H1 (cell line): ENCODE measurements around the gene UBL5. TPM values are rescaled to one million over a fixed set of nuclear protein-coding genes. Genes with fewer than 3 reads are reported as not detected.

Source experiments
- CTCF ChIA-PET: fragments of 300-600 bp; sonication (Branson Sonifier 250); formaldehyde crosslinking; loops from one replicate; lab custom pipeline; 2021; ENCODE audit not compliant: partially characterized antibody; lab: Charles Lee
- POLR2A ChIA-PET: fragments of 300-600 bp; sonication (Branson Sonifier 250); formaldehyde crosslinking; loops from one replicate; lab custom pipeline; 2021; ENCODE audit warnings: inconsistent platforms; ENCODE audit not compliant: partially characterized antibody; lab: Charles Lee
- DNase-seq, 2 experiments: peaks; one replicate each; pipeline versions ENCODE4 v3.0.0 to v3.0.0-alpha.2; 2010 to 2022; ENCODE audit warnings: low spot score in 2 of 2, low read depth in 1 of 2, mixed read lengths in 1 of 2
- FAIRE-seq: peaks from 2 replicates; lab custom pipeline; 2011; peaks lifted over from hg19 to GRCh38; lab: Jason Lieb, UNC
- H2AFZ ChIP-seq: 2 replicates; pipeline ENCODE4 v1.8.1; 2012; ENCODE audit warnings: low read length, inconsistent platforms
- H2AK5ac ChIP-seq: 2 replicates; pipeline ENCODE4 v1.6.1; 2013; ENCODE audit warnings: low read depth, low read length
- H2BK120ac ChIP-seq: replicated peaks from 2 replicates; pipeline ENCODE3; 2013; ENCODE audit warnings: low read depth, low read length, inconsistent platforms
- H2BK12ac ChIP-seq: 2 replicates; pipeline ENCODE4 v1.6.1; 2013; ENCODE audit warnings: low read depth, low read length
- H2BK15ac ChIP-seq: 2 replicates; pipeline ENCODE4 v1.6.1; 2013; ENCODE audit warnings: low read length
- H2BK20ac ChIP-seq: 2 replicates; pipeline ENCODE4 v1.6.1; 2013; ENCODE audit warnings: low read length
- H2BK5ac ChIP-seq: 2 replicates; pipeline ENCODE4 v1.6.1; 2013; ENCODE audit warnings: low read depth, low read length
- H3K14ac ChIP-seq: 2 replicates; pipeline ENCODE4 v1.6.1; 2013; ENCODE audit warnings: inconsistent platforms; ENCODE audit not compliant: insufficient read length
- H3K18ac ChIP-seq: 2 replicates; pipeline ENCODE4 v1.6.1; 2013; ENCODE audit warnings: low read length; ENCODE audit errors: extremely low read depth
- H3K23ac ChIP-seq: 2 replicates; pipeline ENCODE4 v1.6.1; 2013; ENCODE audit warnings: inconsistent platforms; ENCODE audit not compliant: insufficient read length
- H3K23me2 ChIP-seq: 2 replicates; pipeline ENCODE4 v1.6.1; 2013; ENCODE audit warnings: low read depth, low read length
- H3K27ac ChIP-seq: 2 replicates; pipeline ENCODE4 v1.6.1; 2011; ENCODE audit warnings: low read depth, low read length, inconsistent platforms
- H3K27me3 ChIP-seq, 4 experiments: replicated peaks in 1 of 4; 1 replicate in 1 of 4; 2 replicates in 3 of 4; pipeline versions ENCODE4 v1.6.1 to v1.8.1; 2011 to 2013; ENCODE audit warnings: low read length in 3 of 4, mild to moderate bottlenecking in 3 of 4, inconsistent platforms in 2 of 4, mixed read lengths in 2 of 4, moderate library complexity in 1 of 4; ENCODE audit not compliant: control insufficient read depth in 3 of 4, insufficient read depth in 3 of 4; ENCODE audit errors: extremely low read depth in 1 of 4
- H3K36me3 ChIP-seq, 4 experiments: 2 replicates each; pipeline versions ENCODE4 v1.6.1 to v1.8.1; 2011 to 2013; ENCODE audit warnings: mild to moderate bottlenecking in 4 of 4, low read length in 3 of 4, moderate library complexity in 2 of 4, control low read depth in 1 of 4, inconsistent platforms in 1 of 4; ENCODE audit not compliant: insufficient read depth in 4 of 4, control insufficient read depth in 2 of 4
- H3K4ac ChIP-seq: replicated peaks from 2 replicates; pipeline ENCODE3; 2013; ENCODE audit warnings: low read length, low read depth, mixed read lengths, inconsistent platforms; ENCODE audit not compliant: insufficient read length
- H3K4me1 ChIP-seq, 4 experiments: replicated peaks in 1 of 4; 1 replicate in 1 of 4; 2 replicates in 3 of 4; pipeline versions ENCODE4 v1.6.1 to v1.8.1; 2011 to 2013; ENCODE audit warnings: low read length in 3 of 4, inconsistent platforms in 2 of 4, mixed read lengths in 1 of 4; ENCODE audit not compliant: insufficient read depth in 4 of 4, control insufficient read depth in 3 of 4
- H3K4me2 ChIP-seq, 2 experiments: 2 replicates each; pipeline versions ENCODE4 v1.6.1 to v1.8.1; 2011 to 2013; ENCODE audit warnings: low read depth in 2 of 2, low read length in 2 of 2, control low read depth in 1 of 2, inconsistent platforms in 1 of 2, mild to moderate bottlenecking in 1 of 2; ENCODE audit not compliant: insufficient read depth in 1 of 2
- H3K4me3 ChIP-seq, 4 experiments: fragments of 200-600, 300-600 bp in 1 of 4; sonication (generic), shearing (Covaris generic), sonication (Bioruptor Twin) in 1 of 4; 2 replicates each; pipeline versions ENCODE4 v1.5.1 to v1.8.1; 2011 to 2016; ENCODE audit warnings: low read length in 4 of 4, low read depth in 3 of 4, control low read depth in 2 of 4, inconsistent platforms in 2 of 4, mild to moderate bottlenecking in 2 of 4, mixed read lengths in 1 of 4, moderate library complexity in 1 of 4; ENCODE audit not compliant: insufficient read depth in 2 of 4; ENCODE audit errors: extremely low read depth in 1 of 4
- H3K56ac ChIP-seq: replicated peaks from 2 replicates; pipeline ENCODE3; 2013; ENCODE audit warnings: low read depth, mild to moderate bottlenecking, mixed read lengths, low read length, inconsistent platforms; ENCODE audit not compliant: insufficient read length
- H3K79me1 ChIP-seq: 2 replicates; pipeline ENCODE4 v1.6.1; 2013; ENCODE audit warnings: low read depth, low read length, control low read depth
- H3K79me2 ChIP-seq, 2 experiments: 2 replicates each; pipeline versions ENCODE4 v1.6.1 to v1.8.1; 2012 to 2013; ENCODE audit warnings: low read length in 2 of 2, mild to moderate bottlenecking in 2 of 2, inconsistent platforms in 1 of 2; ENCODE audit not compliant: insufficient read depth in 2 of 2, control insufficient read depth in 1 of 2
- H3K9ac ChIP-seq, 4 experiments: replicated peaks in 1 of 4; 1 replicate in 1 of 4; 2 replicates in 3 of 4; pipeline versions ENCODE4 v1.6.1 to v1.8.1; 2011 to 2013; ENCODE audit warnings: low read depth in 3 of 4, low read length in 3 of 4, control low read depth in 2 of 4, mild to moderate bottlenecking in 2 of 4, moderate library complexity in 2 of 4, inconsistent platforms in 1 of 4; ENCODE audit errors: extremely low read depth in 1 of 4
- H3K9me3 ChIP-seq, 2 experiments: 2 replicates each; pipeline versions ENCODE4 v1.6.1 to v1.8.1; 2012 to 2013; ENCODE audit warnings: mild to moderate bottlenecking in 2 of 2, moderate library complexity in 2 of 2, control low read depth in 1 of 2, inconsistent platforms in 1 of 2, low read depth in 1 of 2, low read length in 1 of 2, mixed read lengths in 1 of 2; ENCODE audit not compliant: insufficient read depth in 2 of 2
- H4K20me1 ChIP-seq, 2 experiments: replicated peaks in 1 of 2; 2 replicates each; pipeline versions ENCODE3 to v1.8.1; 2011 to 2013; ENCODE audit warnings: inconsistent platforms in 2 of 2, low read length in 2 of 2, mild to moderate bottlenecking in 1 of 2; ENCODE audit not compliant: insufficient read depth in 2 of 2, control insufficient read depth in 1 of 2
- H4K5ac ChIP-seq: 2 replicates; pipeline ENCODE4 v1.6.1; 2013; ENCODE audit warnings: low read length, low read depth, mixed read lengths, inconsistent platforms; ENCODE audit not compliant: insufficient read length
- H4K8ac ChIP-seq: 2 replicates; pipeline ENCODE4 v1.8.0; 2013; ENCODE audit warnings: mild to moderate bottlenecking, moderate library complexity, low read length, inconsistent platforms; ENCODE audit not compliant: insufficient read depth; ENCODE audit errors: extremely low read depth
- H4K91ac ChIP-seq: replicated peaks from 2 replicates; pipeline ENCODE3; 2013; ENCODE audit warnings: low read length, mixed read lengths, inconsistent platforms; ENCODE audit not compliant: insufficient read length
- ATF3 ChIP-seq: IDR thresholded peaks from 2 replicates; pipeline ENCODE4 v1.6.1; 2011; ENCODE audit warnings: low read depth, mild to moderate bottlenecking, low read length; ENCODE audit not compliant: insufficient read depth
- CBX8 ChIP-seq: fragments of 300-800, 300-1000 bp; sonication (generic); IDR thresholded peaks from 2 replicates; pipeline ENCODE4 v1.7.1; 2016; ENCODE audit warnings: low read depth, low read length, borderline replicate concordance
- CHD2 ChIP-seq: IDR thresholded peaks from 2 replicates; pipeline ENCODE4 v1.6.1; 2012; ENCODE audit warnings: low read length, improper control_type of control experiment
- E2F6 ChIP-seq: IDR thresholded peaks from 2 replicates; pipeline ENCODE4 v1.6.1; 2012; ENCODE audit warnings: inconsistent platforms
- HDAC2 ChIP-seq, 2 experiments: fragments of 300-600 bp in 1 of 2; sonication (generic) in 1 of 2; IDR thresholded peaks; 2 replicates each; pipeline ENCODE4 v1.6.1; 2011 to 2012; ENCODE audit warnings: low read depth in 2 of 2, low read length in 2 of 2, mild to moderate bottlenecking in 2 of 2, moderate library complexity in 2 of 2, borderline replicate concordance in 1 of 2, inconsistent platforms in 1 of 2
- MAX ChIP-seq: IDR thresholded peaks from 2 replicates; pipeline ENCODE4 v1.6.1; 2012; ENCODE audit warnings: inconsistent platforms
- NANOG ChIP-seq: IDR thresholded peaks from 2 replicates; pipeline ENCODE4 v1.6.1; 2011; ENCODE audit warnings: low read length, low read depth, mild to moderate bottlenecking, inconsistent platforms; ENCODE audit not compliant: insufficient read depth, poor library complexity, severe bottlenecking
- POLR2A ChIP-seq, 2 experiments: IDR thresholded peaks; 1 replicate in 1 of 2; 2 replicates in 1 of 2; pipeline ENCODE4 v1.6.1; 2011; ENCODE audit warnings: low read depth in 2 of 2, low read length in 2 of 2, mild to moderate bottlenecking in 2 of 2; ENCODE audit errors: control extremely low read depth in 1 of 2
- SP1 ChIP-seq: IDR thresholded peaks from 2 replicates; pipeline ENCODE4 v1.6.1; 2011; ENCODE audit warnings: low read depth, low read length
- TEAD4 ChIP-seq: IDR thresholded peaks from 2 replicates; pipeline ENCODE4 v1.6.1; 2012; ENCODE audit warnings: low read depth, low read length, inconsistent platforms, mixed read lengths
- polyA plus RNA-seq, 7 experiments: library from polyadenylated mRNA; depleted of rRNA in 3 of 7; stranded (reverse) in 5 of 7; unstranded in 2 of 7; fragments of >200 nt in 5 of 7; fragments of 200-250 nt in 2 of 7; gene quantifications; 1 replicate in 5 of 7; 2 replicates in 1 of 7; 4 replicates in 1 of 7; pipeline versions ENCODE4 v1.2.1 to v1.2.3, GENCODE V29; 2011 to 2013; ENCODE audit warnings: missing spikeins in 2 of 7, mixed read lengths in 2 of 7
- total RNA-seq: library from RNA; stranded (reverse); fragmentation: NEBNext Ultra II Directional; extraction: Animal tissue kit (Norgen Biotek cat#: 25700); gene quantifications from 2 replicates; pipeline ENCODE4 v1.2.1, GENCODE V29; 2021

UBL5 gene
- total and polyA plus RNA-seq, 2 of the 8 experiments (the other 6 are each of a cell fraction or from before 2014, with no cell fraction given) = 416 to 1,209 TPM

- Histone ChIP-seq H4K5ac (no peak overlapping the region), H2BK5ac (no peak overlapping the region), H3K27me3 (no peaks in the 10 kb centered on the region), H3K14ac (no peak overlapping the region), H3K56ac (no peak overlapping the region), H3K79me1 (no peaks in the 10 kb centered on the region), H3K36me3 (no peaks in the 10 kb centered on the region), H3K9me3 (no peaks in the 10 kb centered on the region), H2BK20ac (no peak overlapping the region), H3K27ac (no peak overlapping the region), H4K8ac (no peak overlapping the region), H2BK15ac (no peak overlapping the region), H3K23me2 (no peaks in the 10 kb centered on the region), H4K91ac (no peak overlapping the region), H3K4ac (no peak overlapping the region), H3K9ac (no peak overlapping the region), H3K4me1 (no peaks in the 10 kb centered on the region), H2BK120ac (no peak overlapping the region), H3K4me2 (no peak overlapping the region), H2BK12ac (no peak overlapping the region), H3K4me3 (no peak overlapping the region), H2AK5ac (no peak overlapping the region), H3K79me2 (no peaks in the 10 kb centered on the region), H3K18ac (no peak overlapping the region), H2AFZ (no peak overlapping the region), H4K20me1 (no peaks in the 10 kb centered on the region), H3K23ac (no peak overlapping the region)
- POLR2A ChIA-PET = no interaction called here
- FAIRE-seq = no peak
- TF ChIP-seq MAX (no peak), CHD2 (no peak), HDAC2 (IDR thresholded peaks at IDR 0.05; ENCODE audit: borderline replicate concordance in 1 of 2, low read depth in 2 of 2, low read length in 2 of 2) (no peak), CBX8 (no peak), NANOG (no peak), POLR2A (IDR thresholded peaks at IDR 0.05; ENCODE audit: control extremely low read depth in 1 of 2, low read depth in 2 of 2, low read length in 2 of 2) (no peak), TEAD4 (no peak), ATF3 (no peak), SP1 (no peak), E2F6 (no peak)
- CTCF ChIA-PET = interaction anchor here (0.7 to 1.4 kb wide), 6 partner anchors 11 to 594 kb away, joined by 3 to 7 read pairs (median 4); no protein-coding TSS in a partner anchor
- no peak for DNase-seq
Observed at GRCh38 chr19:9799162-9799561, 28.6 kb upstream of the UBL5 start.
